HG02623 (cell line): ENCODE measurements around the gene ANTXR1.

Experiments
- ATAC-seq: cut with Tn5 transposase; IDR thresholded peaks from one replicate; pipeline ENCODE4 v1.9.1; 2021; ENCODE audit warnings: moderate library complexity; ENCODE audit not compliant: unreplicated experiment

Gene ANTXR1

GRCh38 chr2:69032336-69032735 is 19.4 kb downstream of the ANTXR1 start:
- no peak for ATAC-seq

DNA sequence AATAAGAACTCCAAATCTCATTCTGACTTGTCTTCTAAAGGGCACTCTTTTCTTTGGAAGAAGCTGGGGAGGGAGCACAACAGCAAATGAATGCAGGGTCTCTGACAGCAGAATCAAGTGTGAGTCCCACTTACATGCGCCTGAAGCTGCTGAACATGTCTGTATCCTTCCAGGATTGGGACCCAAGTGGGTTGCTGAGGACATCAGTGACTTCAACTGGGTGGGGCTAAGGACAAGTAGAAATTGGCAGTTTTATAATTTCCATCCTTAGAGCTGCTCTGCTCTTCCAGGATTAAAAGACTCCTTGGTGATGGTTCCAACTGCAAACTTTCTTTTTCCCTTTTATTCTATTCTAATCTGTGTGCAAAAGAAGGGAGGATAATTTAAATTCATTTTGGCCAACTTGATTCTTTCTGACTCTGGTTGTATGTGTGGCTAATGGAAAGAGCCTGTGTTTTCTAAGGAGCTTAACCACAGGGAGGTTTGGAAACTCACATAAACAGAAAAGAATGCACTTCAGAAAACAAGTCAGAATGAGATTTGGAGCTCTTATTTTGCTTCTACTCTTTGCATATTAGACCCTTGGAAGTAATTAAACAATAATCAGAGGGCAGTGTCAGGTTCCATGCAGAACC is 20.6 kb downstream of the ANTXR1 start:
- no peak for ATAC-seq

GRCh38 chr2:69034122-69034521 is 21.1 kb downstream of the ANTXR1 start:
- ATAC-seq = no peak

GRCh38 chr2:69034845-69035244 is 21.9 kb downstream of the ANTXR1 start:
- no peak for ATAC-seq

DNA sequence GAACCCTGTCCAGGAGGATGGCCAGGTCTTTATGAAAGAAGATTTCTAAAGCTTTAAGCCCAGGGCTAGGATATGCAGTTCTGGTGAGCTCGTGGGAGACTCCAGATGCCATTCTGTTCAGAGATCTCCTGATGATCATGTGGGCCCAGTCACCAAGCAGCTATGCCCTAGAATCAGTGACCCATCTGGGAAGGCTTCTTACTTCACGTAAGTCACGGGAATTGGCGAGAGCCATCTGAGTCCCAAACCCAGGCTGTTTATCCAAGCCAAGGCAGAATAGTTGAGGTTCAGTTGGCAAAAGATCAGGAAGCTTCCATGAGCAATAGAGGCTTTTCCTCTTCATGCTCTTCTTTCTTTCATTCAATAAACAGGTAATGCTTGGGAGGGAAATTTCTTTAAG is 23.9 kb downstream of the ANTXR1 start:
- no peak for ATAC-seq

- ATAC-seq = no peak
Measured at GRCh38 chr2:69041214-69041613, 28.2 kb downstream of the ANTXR1 start.

DNA sequence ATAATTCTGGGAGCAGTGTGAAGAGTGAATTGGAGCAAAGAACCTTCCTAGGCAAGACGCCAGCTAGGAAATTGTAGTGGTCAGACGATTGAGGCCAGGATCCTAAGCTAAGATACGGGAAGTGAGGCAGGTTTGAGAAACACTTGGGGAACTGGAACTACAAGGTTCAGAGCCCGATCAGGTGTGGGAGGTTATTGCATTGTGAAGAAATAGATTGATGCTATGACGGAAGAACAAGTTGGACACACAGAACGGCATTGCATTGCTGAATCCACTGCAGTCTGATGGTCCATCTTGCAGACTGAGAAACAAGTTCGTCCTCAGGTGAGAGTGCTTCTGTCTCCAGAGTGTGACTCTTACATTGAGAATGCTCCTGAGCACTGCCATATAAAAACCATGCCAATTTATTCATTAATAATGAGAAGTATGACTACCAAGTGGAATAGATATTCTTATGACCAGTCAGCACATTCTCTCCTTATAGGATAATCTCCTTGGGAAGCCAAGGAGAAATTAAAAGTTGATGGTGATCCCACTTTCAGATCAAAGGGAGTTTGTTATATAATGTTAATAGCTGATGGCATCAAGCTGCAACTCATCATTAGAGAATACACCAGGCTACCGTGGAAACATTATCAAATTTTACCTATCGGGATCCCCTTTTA is 30.9 kb downstream of the ANTXR1 start:
- ATAC-seq = no peak

DNA sequence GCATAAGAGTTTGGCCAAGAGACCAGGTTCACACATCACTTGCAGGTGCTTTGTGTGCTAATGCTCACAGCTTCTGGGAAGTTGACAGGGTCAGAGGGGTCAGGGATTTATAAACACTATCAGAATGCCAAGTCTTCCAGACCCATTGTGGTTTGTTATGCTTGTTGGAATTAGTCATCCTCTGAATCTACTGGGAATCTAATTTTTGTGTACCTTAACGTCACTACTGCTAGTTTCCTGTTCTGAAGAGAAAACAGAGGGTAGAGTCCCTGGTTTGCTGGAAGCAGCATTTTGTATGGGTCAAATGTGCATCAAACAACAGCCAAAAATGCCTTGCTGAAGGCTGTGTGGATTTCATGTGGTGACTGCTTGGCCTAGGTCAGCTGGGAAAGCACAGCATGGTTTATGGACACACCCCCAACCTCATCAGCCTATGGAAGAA is 33.3 kb downstream of the ANTXR1 start:
- no peak for ATAC-seq

DNA sequence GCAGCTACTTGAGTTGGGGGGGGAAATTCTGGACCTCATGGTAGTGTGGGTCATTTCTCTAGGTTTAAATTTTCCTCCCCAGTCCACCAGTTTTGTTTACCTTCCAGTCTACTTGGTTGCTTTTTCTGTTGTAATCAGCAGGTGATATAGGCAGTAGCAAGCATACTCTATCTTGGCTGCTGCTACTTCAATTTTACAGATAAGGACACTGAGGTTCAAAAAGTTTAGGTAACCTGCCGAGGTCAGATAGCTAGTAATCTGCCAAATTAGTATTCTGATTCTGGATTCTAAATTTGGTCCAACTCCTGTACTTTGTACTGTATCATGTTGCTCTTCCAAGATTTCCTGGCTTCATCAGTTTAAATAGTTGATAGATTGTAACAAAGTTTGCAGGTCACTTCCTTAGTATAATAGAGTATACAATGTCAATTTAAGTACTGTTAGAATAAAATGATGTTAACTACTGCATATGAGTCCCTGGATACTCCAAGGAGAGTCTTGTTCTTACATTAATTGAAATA is 34.7 kb downstream of the ANTXR1 start:
- ATAC-seq = no peak

- ATAC-seq = no peak
Measured at GRCh38 chr2:69050802-69051201, 37.8 kb downstream of the ANTXR1 start.

DNA sequence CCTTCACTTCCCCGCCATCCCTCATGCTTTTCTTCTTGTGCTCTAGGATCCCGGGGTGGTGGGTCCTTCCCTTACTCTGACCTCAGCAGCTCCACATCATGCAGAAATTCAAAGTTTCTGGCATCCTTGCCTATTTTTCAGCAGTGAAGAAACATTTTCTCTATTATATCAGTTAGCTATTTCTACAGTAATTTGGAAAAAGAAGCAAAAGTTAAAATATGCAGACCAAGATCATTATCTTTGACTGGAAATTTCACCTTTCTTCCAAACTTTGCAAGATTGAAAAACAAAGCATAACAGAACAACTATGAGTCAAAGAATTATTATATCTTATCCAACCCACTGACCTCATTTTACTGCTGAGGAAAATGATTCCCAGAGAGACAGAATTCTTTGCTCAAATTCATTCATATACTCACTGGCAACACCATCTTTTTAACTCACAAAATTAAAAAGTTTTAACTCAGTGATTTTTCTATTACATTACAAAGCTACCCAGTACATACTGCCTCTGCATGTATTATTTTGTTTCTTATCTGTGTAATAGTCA is 40.5 kb downstream of the ANTXR1 start:
- no peak for ATAC-seq

DNA sequence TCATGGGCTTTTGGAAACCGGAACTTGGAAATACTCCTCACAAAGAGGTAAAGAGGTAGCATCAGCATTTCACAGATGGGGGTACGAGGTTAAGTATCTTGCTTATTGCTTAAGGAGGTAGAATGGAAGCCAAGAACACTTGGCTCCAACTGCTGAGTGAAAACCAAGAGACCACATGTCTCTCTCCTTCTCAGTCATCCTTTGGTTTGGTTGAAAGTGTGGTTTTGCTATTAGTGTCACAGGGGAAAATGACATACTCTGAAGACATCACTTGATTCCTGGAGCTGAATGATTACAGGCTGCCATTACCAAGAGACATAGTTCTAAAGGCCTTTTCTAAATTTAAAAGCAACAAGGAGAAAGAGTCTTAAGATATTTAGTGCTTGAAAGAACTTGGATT is 41.5 kb downstream of the ANTXR1 start:
- ATAC-seq = peak; percentile 86

GRCh38 chr2:69055688-69056470 is 42.9 kb downstream of the ANTXR1 start:
- ATAC-seq = no peak

GRCh38 chr2:69057660-69058059 is 44.7 kb downstream of the ANTXR1 start:
- no peak for ATAC-seq

DNA sequence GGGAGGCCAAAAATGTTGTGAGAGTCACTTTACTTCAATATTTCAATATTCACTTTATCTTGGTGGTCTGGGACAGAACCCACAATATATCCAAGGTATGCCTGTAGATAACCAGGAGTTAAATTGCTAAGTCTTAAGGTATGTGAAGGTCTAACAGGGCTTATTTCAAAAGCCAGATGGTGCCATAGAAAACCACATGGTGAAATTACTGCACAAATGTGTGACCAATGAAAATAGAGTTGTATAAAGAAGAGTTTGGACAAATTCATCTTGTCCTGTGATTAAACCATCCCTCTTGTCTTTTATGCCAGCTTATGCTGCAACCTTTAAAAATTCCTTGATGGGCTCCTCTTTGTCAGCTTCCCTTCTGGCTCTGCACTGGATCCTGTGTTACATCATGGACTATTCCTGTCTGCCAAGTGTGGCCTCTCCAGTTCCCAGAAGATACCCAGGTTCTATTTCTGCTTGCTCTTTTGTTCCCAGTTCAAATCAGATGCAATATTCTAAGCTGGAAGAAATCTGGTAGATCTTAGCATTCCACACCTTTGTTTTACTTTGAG is 46.8 kb downstream of the ANTXR1 start:
- ATAC-seq = no peak

- no peak for ATAC-seq
Measured at GRCh38 chr2:69060938-69061501, 48.0 kb downstream of the ANTXR1 start.

DNA sequence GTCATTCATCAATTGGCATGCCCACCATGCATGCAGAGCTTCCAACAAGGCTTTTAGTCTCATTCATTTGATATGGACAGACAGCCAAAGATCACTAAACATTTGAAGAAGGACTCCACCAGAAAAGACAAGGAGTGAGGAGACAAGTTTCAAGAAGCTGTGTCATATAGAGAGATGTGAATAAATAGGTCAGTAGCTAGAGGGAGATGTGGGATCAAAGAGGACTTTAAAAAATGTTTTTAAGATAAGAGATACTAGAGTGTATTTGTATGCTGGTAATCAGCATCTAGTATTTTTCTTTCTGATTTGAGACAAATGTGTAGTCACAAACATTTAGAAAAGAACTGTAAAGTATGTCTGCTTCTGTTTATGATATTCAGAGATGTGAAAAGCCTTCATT is 48.5 kb downstream of the ANTXR1 start:
- no peak for ATAC-seq

GRCh38 chr2:69062307-69062962 is 49.5 kb downstream of the ANTXR1 start:
- ATAC-seq = no peak

DNA sequence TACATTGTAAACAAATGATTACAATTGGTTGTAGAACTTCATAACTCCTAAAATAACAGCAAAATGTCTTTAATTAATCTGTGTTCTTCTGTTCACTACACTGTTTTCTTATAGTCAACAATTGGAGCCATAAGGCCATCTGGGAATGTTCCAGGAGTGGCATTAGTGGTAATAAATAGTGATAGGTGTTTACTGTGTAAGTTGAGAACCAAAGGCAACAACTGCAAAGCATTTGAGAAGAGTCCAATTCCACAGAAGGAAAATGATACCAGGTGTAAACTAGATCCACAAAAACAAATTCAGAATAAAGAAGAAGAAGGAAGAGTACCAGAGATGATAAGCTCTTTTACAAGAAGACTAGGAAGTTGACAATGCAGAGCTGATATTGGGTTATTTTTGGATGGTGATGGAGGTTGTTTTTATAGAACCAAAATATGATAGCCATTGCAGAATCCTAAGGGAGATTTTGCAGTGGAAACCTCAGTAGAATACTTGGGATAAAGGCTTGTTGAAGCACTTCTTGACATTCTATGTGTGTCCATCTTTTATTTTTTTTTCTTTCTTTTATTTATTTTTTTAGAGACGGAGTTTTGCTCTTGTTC is 52.9 kb downstream of the ANTXR1 start:
- ATAC-seq = no peak
